ENCODE data around the gene ARHGAP18. TPM values are rescaled to one million over a fixed set of nuclear protein-coding genes. Genes with fewer than 3 reads are reported as not detected.

Gene ARHGAP18
- total RNA-seq, 1 experiment from 2014 or later = 2.4 TPM

- Mint-ChIP-seq H3K4me3 (no peak overlapping the region), H3K9me3 (no peaks in the 10 kb centered on the region), H3K4me1 (peaks cover 24 to 26% of the 10 kb centered on the region in 2 experiments), H3K36me3 (ENCODE audit: insufficient read depth in 1 of 3, low read depth in 3 of 3) (no peaks in the 10 kb centered on the region), H3K27me3 (ENCODE audit: low read depth) (no peaks in the 10 kb centered on the region), H3K27ac (no peak overlapping the region; a peak in 1 of 7 replicates)
- no peak overlapping the region for H2BK120ac ChIP-seq (ENCODE audit: low read depth, low read length, poor library complexity, severe bottlenecking)
- no CpG with 5 or more reads among the region's 2 CpGs for WGBS (ENCODE audit: extremely low coverage, insufficient read length, low lambda C conversion rate)
- TF ChIP-seq CTCF (conservative IDR thresholded peaks at IDR 0.05) = no peak
- H3K79me2 ChIP-seq (ENCODE audit: insufficient read depth, low read length) = no peaks in the 10 kb centered on the region
- H3K27me3 ChIP-seq (ENCODE audit: insufficient read depth, low read length) = no peaks in the 10 kb centered on the region
- no peaks in the 10 kb centered on the region for H3K23me2 ChIP-seq (ENCODE audit: insufficient read length, low read depth, low read length, poor library complexity, severe bottlenecking)
- no peak overlapping the region for H3K14ac ChIP-seq (ENCODE audit: insufficient read depth, low read length)
- H3K4ac ChIP-seq (ENCODE audit: low read depth, low read length) = no peak overlapping the region
- H3K56ac ChIP-seq (ENCODE audit: insufficient read length, low read depth, low read length) = no peak overlapping the region
- no peak overlapping the region for H4K8ac ChIP-seq (replicated peaks; ENCODE audit: insufficient read length, low read depth, low read length)
- H2BK12ac ChIP-seq (ENCODE audit: insufficient read length, low read depth, low read length) = no peak overlapping the region
- H3K18ac ChIP-seq (ENCODE audit: insufficient read length, low read depth, low read length) = no peak overlapping the region
- H2BK5ac ChIP-seq (ENCODE audit: insufficient read length, low read length) = no peak overlapping the region
- no peaks in the 10 kb centered on the region for H4K20me1 ChIP-seq (ENCODE audit: control insufficient read depth, insufficient read depth, insufficient read length)
- H3K9me3 ChIP-seq (ENCODE audit: control insufficient read depth, low read depth, low read length) = no peaks in the 10 kb centered on the region
- no peak overlapping the region for H2BK20ac ChIP-seq (ENCODE audit: low read depth, low read length, poor library complexity, severe bottlenecking)
- H3K23ac ChIP-seq (ENCODE audit: insufficient read length, low read depth, low read length) = no peak overlapping the region
- no peak overlapping the region for H3K27ac ChIP-seq (ENCODE audit: insufficient read length, low read depth, low read length)
- H4K91ac ChIP-seq (ENCODE audit: insufficient read length, low read depth, low read length) = no peak overlapping the region
- H2AK5ac ChIP-seq (ENCODE audit: insufficient read length, low read length) = no peak overlapping the region
- H3K79me1 ChIP-seq (ENCODE audit: insufficient read depth, low read depth, low read length, poor library complexity, severe bottlenecking) = no peaks in the 10 kb centered on the region
- peaks cover 2% of the 10 kb centered on the region; the same call in 1 of the 2 replicates for H3K4me1 ChIP-seq (ENCODE audit: insufficient read depth, low read length)
- no peak overlapping the region for H3K9ac ChIP-seq (ENCODE audit: extremely low read depth, insufficient read length, low read length)
- H2AFZ ChIP-seq (ENCODE audit: low read length) = no peak overlapping the region
- no peak overlapping the region for H3K4me2 ChIP-seq (ENCODE audit: insufficient read depth, insufficient read length, low read length)
- no peak overlapping the region for H3T11ph ChIP-seq (ENCODE audit: low read length)
- H4K5ac ChIP-seq (ENCODE audit: insufficient read length, low read depth, low read length) = no peak overlapping the region
- no peak overlapping the region for H2BK15ac ChIP-seq (ENCODE audit: low read depth, low read length)
- DNase-seq = no peak
Measured at GRCh38 chr6:129672341-129672682, 37.7 kb downstream of the ARHGAP18 start.
